ENCODE data around the gene RNF181. TPM values are rescaled to one million over a fixed set of nuclear protein-coding genes. Genes with fewer than 3 reads are reported as not detected.
"Not testable (repeated sequence)": the region's sequence is repeated elsewhere in the genome, so short reads cannot be mapped to it uniquely, and the experiment has no call there.

The RNF181 gene
- total RNA-seq, 1 experiment from 2014 or later = 156 TPM

DNA sequence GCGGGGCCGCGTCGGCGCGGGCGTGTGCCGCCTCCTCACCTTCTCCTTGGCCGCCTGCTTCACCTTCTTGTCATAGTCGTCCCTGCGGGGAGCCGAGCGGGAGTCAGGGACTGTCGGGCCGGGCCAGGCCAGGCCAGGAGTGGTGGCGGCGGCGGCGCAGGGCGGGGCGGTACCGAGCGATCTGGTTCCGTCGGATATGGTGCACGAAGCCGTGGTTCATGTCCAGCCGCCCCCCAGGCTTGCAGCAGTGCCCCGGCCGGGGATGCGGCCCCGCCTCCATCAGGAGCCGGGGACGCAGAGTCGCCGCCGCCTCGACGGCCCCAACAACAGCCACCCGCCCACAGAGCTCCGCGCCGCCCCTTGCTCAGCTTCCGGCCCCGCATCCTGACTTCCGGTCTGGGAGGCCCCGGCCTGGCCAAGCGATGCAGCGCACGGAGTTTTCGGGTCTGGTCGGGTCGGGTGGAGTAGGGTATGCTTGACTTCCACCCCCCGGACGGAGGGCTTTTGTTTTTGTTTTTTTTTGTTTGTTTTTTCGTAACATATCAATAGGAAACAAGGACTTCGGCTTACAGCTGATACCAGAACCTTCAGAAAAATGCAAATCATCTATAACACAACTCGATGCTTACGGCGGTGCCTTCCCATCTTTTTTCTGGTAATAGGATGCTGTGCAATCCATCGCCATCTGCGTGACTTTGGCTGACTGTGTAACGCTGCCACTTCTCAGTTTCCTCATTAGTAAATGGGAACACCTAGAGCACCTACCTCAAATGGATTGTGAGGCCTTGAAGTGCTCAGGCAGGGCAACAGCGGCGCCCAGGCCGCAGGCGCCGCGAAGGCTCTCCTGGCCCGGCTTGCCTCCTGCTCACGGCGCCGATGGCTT is 16.4 kb downstream of the RNF181 start, which contains the start of gene C2orf68:
Gene C2orf68, minus strand, starts transcription at position 362 of the 883 bp plus-strand sequence. Its CDS starts 82 bp downstream, at position 280.
- DNase-seq (ENCODE audit: low read depth, low spot score) = peak; percentile 65
- TF ChIP-seq, protein P1, sequence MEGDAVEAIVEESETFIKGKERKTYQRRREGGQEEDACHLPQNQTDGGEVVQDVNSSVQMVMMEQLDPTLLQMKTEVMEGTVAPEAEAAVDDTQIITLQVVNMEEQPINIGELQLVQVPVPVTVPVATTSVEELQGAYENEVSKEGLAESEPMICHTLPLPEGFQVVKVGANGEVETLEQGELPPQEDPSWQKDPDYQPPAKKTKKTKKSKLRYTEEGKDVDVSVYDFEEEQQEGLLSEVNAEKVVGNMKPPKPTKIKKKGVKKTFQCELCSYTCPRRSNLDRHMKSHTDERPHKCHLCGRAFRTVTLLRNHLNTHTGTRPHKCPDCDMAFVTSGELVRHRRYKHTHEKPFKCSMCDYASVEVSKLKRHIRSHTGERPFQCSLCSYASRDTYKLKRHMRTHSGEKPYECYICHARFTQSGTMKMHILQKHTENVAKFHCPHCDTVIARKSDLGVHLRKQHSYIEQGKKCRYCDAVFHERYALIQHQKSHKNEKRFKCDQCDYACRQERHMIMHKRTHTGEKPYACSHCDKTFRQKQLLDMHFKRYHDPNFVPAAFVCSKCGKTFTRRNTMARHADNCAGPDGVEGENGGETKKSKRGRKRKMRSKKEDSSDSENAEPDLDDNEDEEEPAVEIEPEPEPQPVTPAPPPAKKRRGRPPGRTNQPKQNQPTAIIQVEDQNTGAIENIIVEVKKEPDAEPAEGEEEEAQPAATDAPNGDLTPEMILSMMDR (IDR thresholded peaks at IDR 0.05) = no peak
- TF ChIP-seq POLR2AphosphoS5 (IDR thresholded peaks at IDR 0.05; ENCODE audit: low read depth, low read length) = peak; percentile 96
- Histone ChIP-seq H3K4me3 (ENCODE audit: low read depth in 2 of 2, low read length in 2 of 2) (peak within 1 kb of the TSS; percentile 68 to 76), H3K27me3 (ENCODE audit: control insufficient read depth, insufficient read depth, low read length) (no peaks in the 10 kb centered on the region), H3K36me3 (ENCODE audit: control insufficient read depth, insufficient read depth, low read length) (peaks cover 6% of the 10 kb centered on the region), H3K9me3 (ENCODE audit: control insufficient read depth, insufficient read depth, low read depth, low read length) (no peaks in the 10 kb centered on the region), H3K27ac (ENCODE audit: low read length) (peak within 1 kb of the TSS; percentile 92), H3K4me1 (ENCODE audit: control insufficient read depth, insufficient read depth, low read length) (no peaks in the 10 kb centered on the region; the same call in 1 of the 2 replicates)
- ChIA-PET POLR2A (interaction anchor here (0.7 kb wide), 1 partner anchor 120 kb away, joined by 3 read pairs; no protein-coding TSS in a partner anchor), CTCF (interaction anchor here (0.6 kb wide), 1 partner anchor 8 kb away, joined by 4 read pairs; no protein-coding TSS in a partner anchor)
- TSS peak; percentile 89 for BruUV-seq (replicated peaks)
- ATAC-seq = peak; percentile 93
- in situ Hi-C loops (cut with HindIII; ENCODE audit: low pct_unique_long_range_greater_than_20kb, low sequenced_read_pairs) = no loop called here
- intact Hi-C loops (cut with micrococcal nuclease; ENCODE audit: unreplicated experiment) = no loop called here

DNA sequence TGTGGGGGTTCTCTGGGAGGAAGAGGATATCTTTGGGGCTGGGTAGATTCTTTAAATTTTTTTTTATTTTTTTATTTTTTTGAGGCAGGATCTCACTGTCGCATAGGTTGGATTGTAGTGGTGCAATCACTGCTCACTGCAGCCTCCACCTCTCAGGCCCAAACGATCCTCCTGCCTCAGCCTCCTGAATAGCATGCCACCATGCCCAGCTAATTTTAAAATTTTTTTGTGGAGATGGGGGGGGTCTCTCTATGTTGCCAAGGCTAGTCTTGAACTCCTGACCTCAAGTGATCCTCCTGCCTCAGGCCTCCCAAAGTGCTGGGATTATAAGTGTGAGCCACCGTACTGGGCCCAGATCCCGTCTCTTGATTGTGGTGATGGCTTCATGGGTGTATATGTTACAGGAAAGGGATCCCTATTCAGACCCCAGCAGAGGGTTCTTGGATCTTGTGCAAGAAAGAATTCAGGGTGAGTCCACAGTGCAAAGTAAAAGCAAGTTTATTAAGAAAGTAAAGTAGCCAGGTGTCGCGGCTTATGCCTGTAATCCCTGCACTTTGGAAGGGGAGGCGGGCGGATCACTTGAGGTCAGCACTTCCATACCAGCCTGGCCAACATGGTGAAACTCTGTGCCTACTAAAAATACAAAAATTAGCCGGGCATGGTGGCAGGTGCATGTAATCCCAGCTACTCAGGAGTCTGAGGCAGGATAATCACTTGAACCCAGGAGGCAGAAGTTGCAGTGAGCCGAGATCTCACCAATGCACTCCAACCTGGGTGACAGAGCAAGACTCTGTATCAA is 18.4 kb downstream of the RNF181 start:
- no peak for ATAC-seq
- TF ChIP-seq, protein P2, sequence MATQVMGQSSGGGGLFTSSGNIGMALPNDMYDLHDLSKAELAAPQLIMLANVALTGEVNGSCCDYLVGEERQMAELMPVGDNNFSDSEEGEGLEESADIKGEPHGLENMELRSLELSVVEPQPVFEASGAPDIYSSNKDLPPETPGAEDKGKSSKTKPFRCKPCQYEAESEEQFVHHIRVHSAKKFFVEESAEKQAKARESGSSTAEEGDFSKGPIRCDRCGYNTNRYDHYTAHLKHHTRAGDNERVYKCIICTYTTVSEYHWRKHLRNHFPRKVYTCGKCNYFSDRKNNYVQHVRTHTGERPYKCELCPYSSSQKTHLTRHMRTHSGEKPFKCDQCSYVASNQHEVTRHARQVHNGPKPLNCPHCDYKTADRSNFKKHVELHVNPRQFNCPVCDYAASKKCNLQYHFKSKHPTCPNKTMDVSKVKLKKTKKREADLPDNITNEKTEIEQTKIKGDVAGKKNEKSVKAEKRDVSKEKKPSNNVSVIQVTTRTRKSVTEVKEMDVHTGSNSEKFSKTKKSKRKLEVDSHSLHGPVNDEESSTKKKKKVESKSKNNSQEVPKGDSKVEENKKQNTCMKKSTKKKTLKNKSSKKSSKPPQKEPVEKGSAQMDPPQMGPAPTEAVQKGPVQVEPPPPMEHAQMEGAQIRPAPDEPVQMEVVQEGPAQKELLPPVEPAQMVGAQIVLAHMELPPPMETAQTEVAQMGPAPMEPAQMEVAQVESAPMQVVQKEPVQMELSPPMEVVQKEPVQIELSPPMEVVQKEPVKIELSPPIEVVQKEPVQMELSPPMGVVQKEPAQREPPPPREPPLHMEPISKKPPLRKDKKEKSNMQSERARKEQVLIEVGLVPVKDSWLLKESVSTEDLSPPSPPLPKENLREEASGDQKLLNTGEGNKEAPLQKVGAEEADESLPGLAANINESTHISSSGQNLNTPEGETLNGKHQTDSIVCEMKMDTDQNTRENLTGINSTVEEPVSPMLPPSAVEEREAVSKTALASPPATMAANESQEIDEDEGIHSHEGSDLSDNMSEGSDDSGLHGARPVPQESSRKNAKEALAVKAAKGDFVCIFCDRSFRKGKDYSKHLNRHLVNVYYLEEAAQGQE (IDR thresholded peaks at IDR 0.05; ENCODE audit: insufficient read depth in 1 of 2, low read depth in 2 of 2, low read length in 1 of 2) = no peak
- TF ChIP-seq TCF7L2 (IDR thresholded peaks at IDR 0.05; ENCODE audit: low read depth, low read length) (no peak), SIN3A (IDR thresholded peaks at IDR 0.05; ENCODE audit: borderline replicate concordance, insufficient read depth, low read depth, low read length) (no peak), POLR2AphosphoS5 (IDR thresholded peaks at IDR 0.05; ENCODE audit: low read depth, low read length) (no peak)
- TF ChIP-seq, protein P1 (IDR thresholded peaks at IDR 0.05) = no peak
- in situ Hi-C loops (cut with HindIII; ENCODE audit: low pct_unique_long_range_greater_than_20kb, low sequenced_read_pairs) (no loop called here), intact Hi-C loops (cut with micrococcal nuclease; ENCODE audit: unreplicated experiment) (no loop called here)
- Histone ChIP-seq H3K36me3 (ENCODE audit: control insufficient read depth, insufficient read depth, low read length) (peaks cover 3% of the 10 kb centered on the region; the same call in 1 of the 2 replicates), H3K4me1 (ENCODE audit: control insufficient read depth, insufficient read depth, low read length) (peaks cover 7% of the 10 kb centered on the region), H3K4me3 (ENCODE audit: low read depth in 2 of 2, low read length in 2 of 2) (no peak overlapping the region), H3K27me3 (ENCODE audit: control insufficient read depth, insufficient read depth, low read length) (no peaks in the 10 kb centered on the region), H3K9me3 (ENCODE audit: control insufficient read depth, insufficient read depth, low read depth, low read length) (no peaks in the 10 kb centered on the region), H3K27ac (ENCODE audit: low read length) (no peak overlapping the region)
- no peak for DNase-seq (ENCODE audit: low read depth, low spot score)
- CTCF ChIA-PET = no interaction called here
- BruUV-seq (replicated peaks) = no TSS peak
- POLR2A ChIA-PET = no interaction called here

DNA sequence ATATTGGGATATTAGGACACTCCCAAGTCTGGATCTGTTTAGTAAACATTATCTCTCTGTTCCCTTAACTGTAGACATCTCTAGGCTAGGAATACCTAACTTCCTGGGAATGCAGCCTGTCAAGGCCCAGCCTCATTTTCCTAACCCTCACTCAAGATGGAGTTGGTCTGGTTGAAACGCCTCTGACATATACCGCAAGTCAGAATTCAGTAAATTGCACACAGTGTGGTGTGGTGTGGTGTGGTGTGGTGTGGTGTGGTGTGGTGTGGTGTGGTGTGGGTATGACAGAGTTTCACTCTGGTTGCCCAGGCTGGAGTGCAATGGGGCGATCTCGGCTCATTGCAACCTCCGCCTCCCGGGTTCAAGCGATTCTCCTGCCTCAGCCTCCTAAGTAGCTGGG is 19.2 kb downstream of the RNF181 start:
- H3K4me1 ChIP-seq (ENCODE audit: control insufficient read depth, insufficient read depth, low read length); H3K36me3 ChIP-seq (ENCODE audit: control insufficient read depth, insufficient read depth, low read length); DNase-seq (ENCODE audit: low read depth, low spot score); H3K27ac ChIP-seq (ENCODE audit: low read length); H3K27me3 ChIP-seq (ENCODE audit: control insufficient read depth, insufficient read depth, low read length); H3K9me3 ChIP-seq (ENCODE audit: control insufficient read depth, insufficient read depth, low read depth, low read length); POLR2A ChIA-PET; H3K4me3 ChIP-seq (ENCODE audit: low read depth in 2 of 2, low read length in 2 of 2); BruUV-seq (replicated peaks); in situ Hi-C loops (cut with HindIII; ENCODE audit: low pct_unique_long_range_greater_than_20kb, low sequenced_read_pairs); ATAC-seq; CTCF ChIA-PET; intact Hi-C loops (cut with micrococcal nuclease; ENCODE audit: unreplicated experiment): not testable (repeated sequence)

All from Panc1 (cell line).